Left lung (tissue), 10 donors: ENCODE measurements around the gene RIPOR3. TPM values are rescaled to one million over a fixed set of nuclear protein-coding genes. Genes with fewer than 3 reads are reported as not detected.

Experiments
- ATAC-seq: fragments of 200-7000 bp; cut with Tn5 transposase; one replicate; pipeline ENCODE4 v1.9.1; 2020; ENCODE audit warnings: moderate library complexity
- DNase-seq, 4 donors: peaks; one replicate each; pipeline ENCODE4 v3.0.0-alpha.2; 2013 to 2020
- H3K27ac ChIP-seq, 2 donors: fragments of 200-600 bp; sonication (generic) in 1 of 2; one replicate each; pipeline versions ENCODE4 v1.5.0 to v1.8.0; 2020 to 2021
- H3K27me3 ChIP-seq, 2 donors: fragments of 200-600 bp; sonication (generic) in 1 of 2; one replicate each; pipeline versions ENCODE4 v1.5.0 to v1.8.0; 2020 to 2021
- H3K36me3 ChIP-seq, 2 donors: fragments of 200-600 bp; sonication (generic) in 1 of 2; one replicate each; pipeline versions ENCODE4 v1.5.0 to v1.8.0; 2020 to 2021
- H3K4me1 ChIP-seq, 2 donors: fragments of 200-600 bp; one replicate each; pipeline ENCODE4 v1.8.0; 2021
- H3K4me3 ChIP-seq, 2 donors: fragments of 200-600 bp; sonication (generic) in 1 of 2; one replicate each; pipeline versions ENCODE4 v1.5.0 to v1.8.0; 2020 to 2021; ENCODE audit warnings: mild to moderate bottlenecking in 1 of 2
- H3K9me3 ChIP-seq, 2 donors: fragments of 200-600 bp; sonication (generic) in 1 of 2; one replicate each; pipeline versions ENCODE4 v1.5.0 to v1.8.0; 2020 to 2021
- CTCF ChIP-seq, 2 donors: fragments of 200-600 bp; sonication (generic) in 1 of 2; IDR thresholded peaks; one replicate each; pipeline versions ENCODE4 v1.5.0 to v1.8.0; 2021; ENCODE audit warnings: antibody characterized with exemption in 2 of 2
- intact Hi-C, 2 donors: fragments of 100-400 bp; cut with DNase I; formaldehyde crosslinking; loops; one replicate each; pipeline versions ENCODE4 v1.11.2 to v1.14.2; 2022
- polyA plus RNA-seq, 6 donors: library from polyadenylated mRNA; unstranded; fragments of 120-200 nt; gene quantifications; one replicate each; pipeline ENCODE4 v1.2.1, GENCODE V29; 2013; ENCODE audit not compliant: insufficient read length in 6 of 6
- total RNA-seq, 2 donors: library from RNA; stranded (reverse); fragmentation: NEBNext Ultra II Directional; extraction: Animal tissue kit (Norgen Biotek cat#: 25700); gene quantifications; one replicate each; pipeline ENCODE4 v1.2.1, GENCODE V29; 2021
- donor health status: DM: no; HTN: yes; CAD: no.
- donor health status: DM: no; HTN: no; CAD: no.

RIPOR3 gene
- total and polyA plus RNA-seq, 8 donors: 2.0 to 7.0 (median 2.8) TPM

- no peak for TF ChIP-seq CTCF (IDR thresholded peaks at IDR 0.05)
- Histone ChIP-seq H3K4me1 (peaks cover 5 to 43% of the 10 kb centered on the region in 2 donors), H3K36me3 (no peaks in the 10 kb centered on the region), H3K4me3 (peak overlapping the region; percentile 71 to 91), H3K27ac (peak overlapping the region; percentile 77 to 84), H3K9me3 (no peaks in the 10 kb centered on the region), H3K27me3 (peaks cover 0 to 10% of the 10 kb centered on the region in 2 donors)
- ATAC-seq (no peak), DNase-seq (peak in 1 of 4 donors; percentile 51)
- intact Hi-C loops: no loop called here
Measured at GRCh38 chr20:50729901-50730764, 38.8 kb upstream of the RIPOR3 start.

- Histone ChIP-seq H3K4me3 (no peak overlapping the region), H3K27ac (peak overlapping the region; percentile 79 to 84), H3K9me3 (no peaks in the 10 kb centered on the region), H3K36me3 (no peaks in the 10 kb centered on the region), H3K27me3 (peaks cover 0 to 10% of the 10 kb centered on the region in 2 donors), H3K4me1 (peaks cover 12 to 43% of the 10 kb centered on the region in 2 donors)
- ATAC-seq (no peak), DNase-seq (no peak)
- no peak for TF ChIP-seq CTCF (IDR thresholded peaks at IDR 0.05)
- intact Hi-C loops: no loop called here
Measured at GRCh38 chr20:50728981-50729874, 37.9 kb upstream of the RIPOR3 start.

- no peak for ATAC-seq
- DNase-seq: no peak
- Histone ChIP-seq H3K27me3 (peaks cover 0 to 10% of the 10 kb centered on the region in 2 donors), H3K27ac (peak overlapping the region; percentile 79 to 84), H3K4me1 (peaks cover 12 to 43% of the 10 kb centered on the region in 2 donors), H3K4me3 (no peak overlapping the region), H3K36me3 (no peaks in the 10 kb centered on the region), H3K9me3 (no peaks in the 10 kb centered on the region)
- no peak for TF ChIP-seq CTCF (IDR thresholded peaks at IDR 0.05)
- intact Hi-C loops: no loop called here
Measured at GRCh38 chr20:50728486-50728980, 37.2 kb upstream of the RIPOR3 start.

- H3K27me3 ChIP-seq: peaks cover 0 to 10% of the 10 kb centered on the region in 2 donors
- DNase-seq (peak in 1 of 4 donors; percentile 43), ATAC-seq (peak; percentile 14)
- peak overlapping the region; percentile 79 to 84 for H3K27ac ChIP-seq
- intact Hi-C loops: no loop called here
- H3K4me3 ChIP-seq: no peak overlapping the region
- peaks cover 12 to 43% of the 10 kb centered on the region in 2 donors for H3K4me1 ChIP-seq
- no peak for TF ChIP-seq CTCF (IDR thresholded peaks at IDR 0.05)
- H3K36me3 ChIP-seq: no peaks in the 10 kb centered on the region
- no peaks in the 10 kb centered on the region for H3K9me3 ChIP-seq
Measured at GRCh38 chr20:50727792-50728485, 36.6 kb upstream of the RIPOR3 start.
